H9 (cell line): ENCODE results near the gene TDRD5. TPM values are rescaled to one million over a fixed set of nuclear protein-coding genes. Genes with fewer than 3 reads are reported as not detected.

Experiments used
- DNase-seq: peaks from one replicate; pipeline ENCODE4 v3.0.0-alpha.2; 2017
- H2AFZ ChIP-seq: one replicate; pipeline ENCODE4 v1.6.1; 2013; ENCODE audit warnings: mild to moderate bottlenecking, low read length, control low read depth, moderate library complexity
- H2AK5ac ChIP-seq: 2 replicates; pipeline ENCODE4 v1.6.1; 2013; ENCODE audit warnings: low read length, control low read depth, mixed read lengths; ENCODE audit not compliant: insufficient read length
- H2BK120ac ChIP-seq: one replicate; pipeline ENCODE4 v1.6.1; 2013; ENCODE audit warnings: low read depth, mild to moderate bottlenecking, low read length, control low read depth, inconsistent platforms; ENCODE audit not compliant: poor library complexity, severe bottlenecking
- H2BK12ac ChIP-seq: 2 replicates; pipeline ENCODE4 v1.6.1; 2013; ENCODE audit warnings: low read length, control low read depth, mixed read lengths, low read depth; ENCODE audit not compliant: insufficient read length
- H2BK15ac ChIP-seq: 2 replicates; pipeline ENCODE4 v1.6.1; 2013; ENCODE audit warnings: low read depth, low read length, control low read depth
- H2BK20ac ChIP-seq: one replicate; pipeline ENCODE4 v1.6.1; 2013; ENCODE audit warnings: low read depth, mild to moderate bottlenecking, low read length, control low read depth, inconsistent platforms; ENCODE audit not compliant: poor library complexity, severe bottlenecking
- H2BK5ac ChIP-seq: 2 replicates; pipeline ENCODE4 v1.6.1; 2013; ENCODE audit warnings: low read length, control low read depth, mixed read lengths; ENCODE audit not compliant: insufficient read length
- H3K14ac ChIP-seq: 2 replicates; pipeline ENCODE4 v1.6.1; 2013; ENCODE audit warnings: low read length, control low read depth; ENCODE audit not compliant: insufficient read depth
- H3K18ac ChIP-seq: 2 replicates; pipeline ENCODE4 v1.6.1; 2013; ENCODE audit warnings: low read depth, mild to moderate bottlenecking, mixed read lengths, low read length, control low read depth; ENCODE audit not compliant: insufficient read length
- H3K23ac ChIP-seq: 2 replicates; pipeline ENCODE4 v1.6.1; 2013; ENCODE audit warnings: low read length, control low read depth, mixed read lengths, low read depth; ENCODE audit not compliant: insufficient read length
- H3K23me2 ChIP-seq: 2 replicates; pipeline ENCODE4 v1.6.1; 2013; ENCODE audit warnings: low read depth, mild to moderate bottlenecking, mixed read lengths, low read length, control low read depth; ENCODE audit not compliant: insufficient read length, poor library complexity, severe bottlenecking
- H3K27ac ChIP-seq: 2 replicates; pipeline ENCODE4 v1.5.1; 2013; ENCODE audit warnings: low read length, control low read depth, mixed read lengths, low read depth; ENCODE audit not compliant: insufficient read length
- H3K27me3 ChIP-seq: 2 replicates; pipeline ENCODE4 v1.6.1; 2013; ENCODE audit warnings: low read length, control low read depth, inconsistent platforms; ENCODE audit not compliant: insufficient read depth
- H3K4ac ChIP-seq: 2 replicates; pipeline ENCODE4 v1.6.1; 2013; ENCODE audit warnings: low read depth, mild to moderate bottlenecking, control low read depth, inconsistent platforms, low read length, moderate library complexity
- H3K4me1 ChIP-seq: 2 replicates; pipeline ENCODE4 v1.6.1; 2013; ENCODE audit warnings: low read length, control low read depth, inconsistent platforms; ENCODE audit not compliant: insufficient read depth
- H3K4me2 ChIP-seq: 2 replicates; pipeline ENCODE4 v1.6.1; 2013; ENCODE audit warnings: low read length, control low read depth, mixed read lengths; ENCODE audit not compliant: insufficient read length, insufficient read depth
- H3K56ac ChIP-seq: 2 replicates; pipeline ENCODE4 v1.6.1; 2013; ENCODE audit warnings: low read depth, mild to moderate bottlenecking, mixed read lengths, low read length, control low read depth; ENCODE audit not compliant: insufficient read length
- H3K79me1 ChIP-seq: 2 replicates; pipeline ENCODE4 v1.6.1; 2013; ENCODE audit warnings: low read depth, mild to moderate bottlenecking, moderate library complexity, low read length, control low read depth, inconsistent platforms; ENCODE audit not compliant: insufficient read depth, poor library complexity, severe bottlenecking
- H3K79me2 ChIP-seq: 2 replicates; pipeline ENCODE4 v1.6.1; 2013; ENCODE audit warnings: low read length, control low read depth, inconsistent platforms; ENCODE audit not compliant: insufficient read depth
- H3K9ac ChIP-seq: 2 replicates; pipeline ENCODE4 v1.6.1; 2013; ENCODE audit warnings: low read length, control low read depth, mixed read lengths; ENCODE audit not compliant: insufficient read length; ENCODE audit errors: extremely low read depth
- H3K9me3 ChIP-seq: one replicate; pipeline ENCODE4 v1.6.1; 2013; ENCODE audit warnings: low read depth, low read length, inconsistent platforms; ENCODE audit not compliant: control insufficient read depth
- H3T11ph ChIP-seq: one replicate; pipeline ENCODE4 v1.6.1; 2013; ENCODE audit warnings: mild to moderate bottlenecking, low read length, control low read depth, inconsistent platforms
- H4K20me1 ChIP-seq: one replicate; pipeline ENCODE4 v1.6.1; 2013; ENCODE audit not compliant: control insufficient read depth, insufficient read length, insufficient read depth
- H4K5ac ChIP-seq: 2 replicates; pipeline ENCODE4 v1.6.1; 2013; ENCODE audit warnings: low read depth, mild to moderate bottlenecking, mixed read lengths, low read length, control low read depth; ENCODE audit not compliant: insufficient read length
- H4K8ac ChIP-seq: replicated peaks from 2 replicates; pipeline ENCODE4 v1.6.1; 2013; ENCODE audit warnings: low read length, control low read depth, mixed read lengths, low read depth; ENCODE audit not compliant: insufficient read length
- H4K91ac ChIP-seq: 2 replicates; pipeline ENCODE4 v1.6.1; 2013; ENCODE audit warnings: low read depth, mild to moderate bottlenecking, moderate library complexity, mixed read lengths, low read length, control low read depth; ENCODE audit not compliant: insufficient read length
- H3K27ac Mint-ChIP-seq, 3 experiments: 2 replicates in 2 of 3; 3 replicates in 1 of 3; pipeline ENCODE4 v1.8.0; 2020 to 2021; ENCODE audit warnings: mixed read lengths in 3 of 3, mild to moderate bottlenecking in 1 of 3, moderate library complexity in 1 of 3
- H3K27me3 Mint-ChIP-seq: 2 replicates; pipeline ENCODE4 v1.8.0; 2021; ENCODE audit warnings: low read depth, mild to moderate bottlenecking, moderate library complexity, mixed read lengths
- H3K36me3 Mint-ChIP-seq, 3 experiments: 2 replicates in 2 of 3; 3 replicates in 1 of 3; pipeline ENCODE4 v1.8.0; 2020 to 2021; ENCODE audit warnings: low read depth in 3 of 3, mixed read lengths in 3 of 3; ENCODE audit not compliant: insufficient read depth in 1 of 3
- H3K4me1 Mint-ChIP-seq, 2 experiments: 2 replicates each; pipeline ENCODE4 v1.8.0; 2020; ENCODE audit warnings: mixed read lengths in 2 of 2
- H3K4me3 Mint-ChIP-seq, 2 experiments: 2 replicates in 1 of 2; 3 replicates in 1 of 2; pipeline ENCODE4 v1.8.0; 2020 to 2021; ENCODE audit warnings: mild to moderate bottlenecking in 2 of 2, mixed read lengths in 2 of 2, moderate library complexity in 1 of 2
- H3K9me3 Mint-ChIP-seq, 2 experiments: 2 replicates in 1 of 2; 3 replicates in 1 of 2; pipeline ENCODE4 v1.8.0; 2020; ENCODE audit warnings: mild to moderate bottlenecking in 2 of 2, mixed read lengths in 2 of 2, moderate library complexity in 1 of 2
- WGBS: extraction: QIAGEN DNeasy Blood & Tissue Kit; methylation state at CpG from one replicate; pipeline ENCODE4 v1.1.7; 2013; ENCODE audit warnings: missing lambda C conversion rate, low lambda C conversion rate, mixed read lengths; ENCODE audit not compliant: insufficient read length; ENCODE audit errors: extremely low coverage; 5-methylcytosine and 5-hydroxymethylcytosine counted together
- total RNA-seq: library from RNA; stranded (reverse); gene quantifications from 2 replicates; pipeline ENCODE4 v1.2.1, GENCODE V29; 2021
- TF ChIP-seq, protein P1 (sequence below): fragments of 200-600 bp; sonication (generic); conservative IDR thresholded peaks from 3 replicates; pipeline ENCODE4 v1.8.0; 2021; ENCODE audit warnings: antibody characterized with exemption, mild to moderate bottlenecking

TDRD5 gene
- total RNA-seq, 1 experiment from 2014 or later, result 0.33 TPM

GRCh38 chr1:179663810-179664209 is 72.2 kb downstream of the TDRD5 start:
- Histone ChIP-seq H4K91ac (no peak overlapping the region), H3K4me1 (no peaks in the 10 kb centered on the region), H2BK15ac (no peak overlapping the region), H3T11ph (no peak overlapping the region), H2AK5ac (no peak overlapping the region), H3K56ac (no peak overlapping the region), H4K8ac (no peak overlapping the region), H4K5ac (no peak overlapping the region), H2BK120ac (no peak overlapping the region), H3K4ac (no peak overlapping the region), H3K27ac (no peak overlapping the region), H3K23ac (no peak overlapping the region), H3K14ac (no peak overlapping the region), H2BK20ac (no peak overlapping the region), H2AFZ (no peak overlapping the region), H4K20me1 (no peaks in the 10 kb centered on the region), H3K79me2 (no peaks in the 10 kb centered on the region), H3K23me2 (no peaks in the 10 kb centered on the region), H3K4me2 (no peak overlapping the region), H3K27me3 (no peaks in the 10 kb centered on the region), H3K79me1 (no peaks in the 10 kb centered on the region), H2BK5ac (no peak overlapping the region), H3K9ac (no peak overlapping the region), H3K18ac (no peak overlapping the region), H3K9me3 (no peaks in the 10 kb centered on the region), H2BK12ac (no peak overlapping the region)
- H3K4me1 Mint-ChIP-seq, result no peaks in the 10 kb centered on the region
- no peak for DNase-seq
- H3K9me3 Mint-ChIP-seq, result peaks cover 16% of the 10 kb centered on the region in 2 experiments
- no CpG with 5 or more reads among the region's 3 CpGs for WGBS
- H3K27me3 Mint-ChIP-seq, result no peaks in the 10 kb centered on the region; the same call in 1 of the 2 replicates
- H3K27ac Mint-ChIP-seq, result no peak overlapping the region
- TF ChIP-seq, protein P1, sequence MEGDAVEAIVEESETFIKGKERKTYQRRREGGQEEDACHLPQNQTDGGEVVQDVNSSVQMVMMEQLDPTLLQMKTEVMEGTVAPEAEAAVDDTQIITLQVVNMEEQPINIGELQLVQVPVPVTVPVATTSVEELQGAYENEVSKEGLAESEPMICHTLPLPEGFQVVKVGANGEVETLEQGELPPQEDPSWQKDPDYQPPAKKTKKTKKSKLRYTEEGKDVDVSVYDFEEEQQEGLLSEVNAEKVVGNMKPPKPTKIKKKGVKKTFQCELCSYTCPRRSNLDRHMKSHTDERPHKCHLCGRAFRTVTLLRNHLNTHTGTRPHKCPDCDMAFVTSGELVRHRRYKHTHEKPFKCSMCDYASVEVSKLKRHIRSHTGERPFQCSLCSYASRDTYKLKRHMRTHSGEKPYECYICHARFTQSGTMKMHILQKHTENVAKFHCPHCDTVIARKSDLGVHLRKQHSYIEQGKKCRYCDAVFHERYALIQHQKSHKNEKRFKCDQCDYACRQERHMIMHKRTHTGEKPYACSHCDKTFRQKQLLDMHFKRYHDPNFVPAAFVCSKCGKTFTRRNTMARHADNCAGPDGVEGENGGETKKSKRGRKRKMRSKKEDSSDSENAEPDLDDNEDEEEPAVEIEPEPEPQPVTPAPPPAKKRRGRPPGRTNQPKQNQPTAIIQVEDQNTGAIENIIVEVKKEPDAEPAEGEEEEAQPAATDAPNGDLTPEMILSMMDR, result no peak
- no peak overlapping the region for H3K4me3 Mint-ChIP-seq
- H3K36me3 Mint-ChIP-seq, result peaks cover 0 to 4% (median 0%) of the 10 kb centered on the region in 3 experiments; a peak in 1 of 7 replicates
